Activated CD4-positive, alpha-beta T cell treated with anti-CD3 and anti-CD28 coated beads, Interleukin-2, amount 50 U/mL, for 48 hours (primary cell): ENCODE measurements around the gene SOX18.
A peak's percentile ranks its signal among the peaks of the same experiment; 100 is the strongest.

Source experiments
- DNase-seq, 2 experiments: peaks; one replicate each; pipeline ENCODE4 v3.0.0-alpha.2; 2020

The SOX18 gene

DNA sequence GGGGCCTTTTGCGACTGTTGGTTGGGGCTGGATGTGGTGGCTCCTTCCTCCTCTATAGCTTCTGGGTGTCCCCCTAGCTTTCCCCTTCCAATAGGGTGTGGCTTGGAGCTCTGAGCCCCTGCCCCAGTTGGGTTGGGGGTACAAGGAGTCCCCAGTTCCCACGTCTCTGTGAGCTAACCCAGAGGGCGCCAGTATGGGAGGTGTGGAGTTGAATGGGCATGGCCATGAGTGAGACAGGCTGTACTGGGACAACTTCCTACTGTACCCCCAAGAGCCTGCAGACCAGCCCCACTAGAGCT lies 12.3 kb downstream of the SOX18 start:
- DNase-seq: no peak

DNA sequence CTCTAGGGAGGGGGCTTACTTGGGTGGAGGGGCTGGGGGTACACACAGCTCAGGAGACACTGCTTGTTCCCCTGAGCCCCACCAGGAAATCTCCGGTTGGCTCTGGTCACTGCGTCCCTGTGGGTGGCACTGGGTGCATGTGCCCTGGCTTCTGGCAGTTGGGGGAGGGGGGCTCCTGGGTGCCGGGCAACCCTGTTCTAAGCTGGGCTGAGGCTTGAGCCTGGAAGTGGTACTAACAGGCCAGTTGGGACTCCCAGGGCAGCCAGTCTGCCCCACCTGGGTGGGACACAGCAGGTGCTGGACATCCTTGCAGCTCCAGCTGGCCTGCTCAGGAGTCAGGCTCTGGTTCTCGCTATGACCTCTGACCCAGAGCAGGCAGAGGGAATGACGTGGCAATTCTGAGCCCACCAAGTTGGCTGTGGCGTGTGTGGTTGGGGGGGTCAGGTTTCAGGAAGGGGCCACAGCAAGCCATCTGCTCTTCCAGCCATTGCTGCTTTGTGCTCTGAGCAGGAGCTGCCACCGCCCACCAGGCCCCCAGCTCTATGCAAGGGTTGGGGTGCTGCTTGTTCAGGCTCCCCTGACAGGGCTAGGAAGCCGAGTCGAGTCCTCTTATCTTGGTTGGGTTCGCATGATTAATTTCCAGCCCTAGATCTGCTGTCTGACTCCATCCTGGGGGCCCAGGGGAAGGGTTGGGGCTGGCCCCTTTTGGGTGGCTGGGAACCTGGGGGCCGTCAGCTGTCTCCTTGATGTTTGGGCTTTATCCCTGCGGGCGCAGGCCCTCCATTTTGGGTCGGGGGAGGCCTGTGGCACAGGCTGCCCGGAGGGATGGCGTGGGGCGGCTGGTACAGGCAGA lies 12.9 kb downstream of the SOX18 start:
- peak in 1 of 2 experiments; percentile 52 for DNase-seq

DNA sequence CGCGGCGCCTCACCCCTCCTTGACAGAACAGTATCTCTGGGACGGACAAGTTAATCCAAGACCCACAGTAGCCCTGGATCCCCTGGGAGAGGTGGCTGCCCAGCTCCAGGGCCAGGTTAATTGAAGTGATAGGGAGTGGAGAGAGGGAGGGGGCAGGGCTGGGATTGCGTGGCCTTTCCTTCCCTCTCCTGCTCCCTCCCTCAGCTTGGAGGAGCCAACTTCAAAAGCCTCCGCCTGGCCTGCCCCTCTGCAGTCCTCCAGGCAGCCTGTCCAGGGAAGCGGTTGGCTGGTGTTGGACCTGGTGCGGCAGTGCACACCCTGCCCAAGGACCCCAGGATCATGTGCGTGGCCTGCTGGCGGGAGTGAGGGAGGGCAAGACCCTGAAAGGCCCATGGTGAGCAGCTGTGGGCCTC lies 13.5 kb downstream of the SOX18 start, which contains the start of gene C20orf204:
Gene C20orf204 (plus strand): TSS at position 250 of the 413 bp plus-strand sequence. CDS start 142 bp downstream, at position 392.
- no peak for DNase-seq

DNA sequence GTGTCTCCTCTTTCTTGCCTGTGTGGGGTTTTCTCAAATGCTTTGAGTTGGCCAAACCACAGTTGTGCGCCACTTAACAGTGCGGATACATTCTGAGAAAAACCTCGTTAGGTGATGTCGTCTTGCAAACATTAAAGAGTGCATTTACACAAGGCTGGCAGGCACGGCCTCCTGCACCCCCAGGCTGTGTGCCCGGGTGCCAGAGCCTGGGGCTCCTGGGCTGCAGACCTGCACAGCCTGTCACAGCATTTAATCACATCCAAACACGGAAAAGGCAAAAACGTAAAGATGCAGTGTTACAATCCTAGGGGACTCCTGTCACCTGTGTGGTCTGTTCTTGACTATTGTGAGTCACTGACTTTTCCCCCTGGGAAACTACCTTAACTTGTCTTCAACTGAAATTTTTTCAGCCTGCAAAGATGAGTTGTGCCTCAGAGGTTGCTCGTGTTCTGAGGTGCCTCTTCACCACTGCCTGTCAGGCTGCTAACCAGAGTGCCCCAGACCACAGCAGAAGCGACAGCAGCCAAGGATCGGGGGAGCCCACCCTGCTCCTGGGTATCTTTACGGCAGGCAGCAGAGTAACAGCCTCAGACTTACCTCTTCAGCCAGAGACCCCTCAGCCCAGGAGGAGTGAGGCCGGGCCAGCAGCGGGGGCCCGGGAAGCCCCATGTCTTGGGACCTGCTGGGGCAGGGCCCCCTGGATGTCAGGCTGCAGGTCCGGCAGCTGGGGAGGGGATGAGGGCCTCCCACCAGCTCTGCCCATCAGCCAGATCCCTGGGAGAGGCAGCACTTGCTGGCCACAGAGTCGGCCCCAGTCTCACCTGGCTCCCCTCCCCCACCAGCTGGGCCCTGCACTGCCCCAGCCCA lies 14.1 kb downstream of the SOX18 start:
- peak in 1 of 2 experiments; percentile 61 for DNase-seq

DNA sequence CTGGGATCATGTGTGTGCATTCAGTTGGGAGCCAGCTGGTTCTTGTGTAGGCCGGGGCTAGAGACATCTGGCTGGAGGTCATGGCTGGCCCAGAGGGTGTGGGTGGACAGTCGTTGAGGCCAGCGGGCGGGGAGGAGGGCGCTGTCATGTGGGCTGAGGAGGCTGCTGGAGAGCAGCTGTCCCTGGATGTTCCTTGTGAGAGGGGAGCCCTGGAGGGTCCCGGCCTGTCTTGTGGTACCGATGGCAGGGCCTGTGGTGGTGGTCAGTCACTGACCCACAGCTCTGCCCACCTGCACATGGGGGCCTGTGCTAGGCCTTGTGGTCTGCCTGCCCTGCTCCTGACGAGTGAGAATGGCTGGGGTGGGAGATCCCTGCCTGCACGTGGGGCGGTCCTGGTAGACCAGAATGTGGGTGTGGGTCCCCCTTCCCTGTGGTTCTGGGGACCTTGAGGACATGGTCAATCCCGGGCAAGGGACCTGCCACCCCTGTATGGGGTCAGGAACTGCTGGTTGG lies 15.4 kb downstream of the SOX18 start:
- no peak for DNase-seq

DNA sequence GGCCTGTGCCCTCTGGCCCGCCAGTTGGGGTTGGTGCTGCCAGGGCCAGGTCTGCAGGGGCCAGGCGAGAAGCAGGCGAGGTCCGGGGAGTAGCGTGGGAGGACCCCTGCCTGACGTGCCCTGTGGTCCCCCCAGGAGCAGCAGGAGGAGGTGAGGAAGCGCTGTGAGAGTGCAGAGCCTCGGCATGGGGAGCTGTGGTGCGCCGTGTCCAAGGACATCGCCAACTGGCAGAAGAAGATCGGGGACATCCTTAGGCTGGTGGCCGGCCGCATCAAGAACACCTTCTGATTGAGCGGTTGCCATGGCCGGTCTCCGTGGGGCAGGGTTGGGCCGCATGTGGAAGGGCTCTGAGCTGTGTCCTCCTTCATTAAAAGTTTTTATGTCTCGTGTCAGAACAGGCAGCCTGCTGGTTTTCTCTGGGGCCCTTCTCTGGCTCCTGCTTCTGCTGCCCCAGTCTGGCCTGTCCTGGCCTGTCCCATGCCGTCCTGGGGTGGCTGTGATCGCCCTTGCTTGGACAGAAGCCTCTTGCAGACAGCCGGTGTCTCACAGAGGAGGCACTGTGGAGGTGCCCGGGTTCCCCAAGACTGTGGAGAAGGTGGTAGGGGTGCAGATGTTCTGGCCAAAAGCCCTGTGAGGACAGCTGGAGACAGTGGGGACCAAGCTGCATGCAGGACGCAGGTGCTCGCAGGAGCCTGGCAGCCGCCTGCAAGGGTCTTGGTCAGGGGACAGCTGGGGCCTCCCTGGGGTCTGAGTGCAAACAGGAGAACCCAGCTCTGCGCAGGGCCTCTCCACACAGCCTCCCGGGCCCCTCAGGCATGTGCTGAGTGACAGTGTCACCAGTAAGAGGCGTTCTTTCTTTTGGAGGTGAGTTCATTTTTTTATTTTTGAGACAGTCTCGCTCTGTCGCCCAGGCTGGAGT lies 16.5 kb downstream of the SOX18 start:
- no peak for DNase-seq

DNA sequence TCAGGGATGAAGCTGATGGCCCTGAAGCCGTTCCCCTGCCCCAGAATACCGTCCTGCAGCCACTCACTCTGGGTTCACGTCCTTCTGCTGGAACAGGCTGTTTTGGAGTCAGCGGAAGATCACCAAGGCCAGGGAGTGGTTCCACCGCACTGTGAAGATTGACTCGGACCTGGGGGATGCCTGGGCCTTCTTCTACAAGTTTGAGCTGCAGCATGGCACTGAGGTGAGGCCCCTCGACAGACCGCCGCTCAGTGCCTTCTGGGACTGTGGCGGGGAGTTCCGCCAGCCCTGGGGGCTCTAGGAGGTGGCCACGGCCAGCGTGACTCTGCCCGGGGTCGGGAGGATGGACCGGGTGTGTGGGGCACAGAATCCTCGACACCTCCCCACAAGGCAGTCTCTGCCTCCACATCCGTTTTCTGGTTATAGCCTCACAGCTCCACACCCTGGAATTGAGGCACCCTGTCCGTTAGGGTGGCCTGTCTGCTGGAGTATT lies 17.6 kb downstream of the SOX18 start:
- no peak for DNase-seq

DNA sequence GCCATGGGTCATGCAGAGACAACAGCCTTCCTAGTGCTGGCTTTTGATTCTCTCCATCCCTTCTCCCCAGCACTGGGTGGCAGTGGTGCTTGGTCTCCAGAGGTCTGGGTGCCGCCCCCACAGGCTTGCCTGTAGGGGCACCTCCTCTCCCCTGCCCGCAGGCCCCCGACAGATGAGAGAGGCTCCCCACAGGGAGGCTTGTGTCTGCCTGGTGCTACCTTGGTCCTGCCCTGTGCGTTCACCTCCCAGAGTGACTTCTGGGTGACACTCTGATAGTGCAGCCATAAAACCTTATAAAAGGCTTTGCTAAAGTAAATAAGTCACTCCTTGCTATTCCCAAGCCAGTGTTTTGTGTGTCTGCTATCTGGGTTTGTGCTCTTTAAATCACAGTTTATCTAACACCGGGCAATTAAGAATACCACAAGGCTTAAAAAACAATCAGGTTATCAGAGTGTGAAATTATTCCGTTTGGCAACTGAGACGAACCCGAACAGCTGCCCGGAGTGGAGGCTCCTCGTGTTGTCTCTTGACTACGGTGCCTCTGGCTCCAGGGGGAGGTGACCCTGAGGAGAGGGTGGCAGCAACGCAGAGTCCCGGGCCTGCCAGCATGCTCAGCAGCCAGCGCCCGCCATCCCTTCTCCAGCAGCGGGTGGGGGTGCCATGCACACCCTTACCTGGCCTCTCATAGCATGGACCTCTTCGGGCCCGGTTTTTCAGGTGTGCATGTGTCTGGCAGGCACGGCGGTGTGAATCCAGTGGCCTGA lies 18.9 kb downstream of the SOX18 start:
- DNase-seq: no peak

DNA sequence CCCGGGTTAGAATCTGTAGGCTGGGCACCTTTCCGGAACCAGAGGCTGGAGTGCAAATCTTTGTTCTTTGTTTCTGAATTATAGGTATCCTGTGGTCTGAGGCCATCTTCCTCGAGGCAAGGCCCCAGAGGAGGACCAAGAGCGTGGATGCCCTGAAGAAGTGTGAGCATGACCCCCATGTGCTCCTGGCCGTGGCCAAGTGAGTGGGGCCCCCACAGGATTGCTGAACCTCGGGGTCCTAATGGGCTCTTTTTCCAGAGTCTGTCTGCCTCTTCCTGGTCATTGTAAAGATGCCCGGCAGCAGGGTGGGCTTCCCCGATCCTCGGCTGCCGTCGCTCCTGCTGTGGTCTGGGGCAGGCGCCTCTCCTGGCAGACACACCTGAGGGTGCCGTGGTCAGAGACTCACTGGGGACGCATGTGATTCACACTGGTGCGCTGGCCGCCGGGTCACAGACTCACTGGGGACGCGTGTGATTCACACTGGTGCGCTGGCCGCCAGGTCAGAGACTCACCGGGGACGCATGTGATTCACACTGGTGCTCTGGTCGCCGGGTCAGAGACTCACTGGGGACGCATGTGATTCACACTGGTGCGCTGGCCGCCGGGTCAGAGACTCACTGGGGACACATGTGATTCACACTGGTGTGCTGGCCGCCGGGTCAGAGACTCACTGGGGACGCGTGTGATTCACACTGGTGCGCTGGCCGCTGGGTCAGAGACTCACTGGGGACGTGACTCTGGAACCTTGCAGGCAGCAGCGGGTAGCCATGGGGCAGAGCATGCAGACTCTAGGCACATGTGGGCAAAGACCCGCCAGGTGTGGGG lies 19.9 kb downstream of the SOX18 start:
- DNase-seq: no peak

DNA sequence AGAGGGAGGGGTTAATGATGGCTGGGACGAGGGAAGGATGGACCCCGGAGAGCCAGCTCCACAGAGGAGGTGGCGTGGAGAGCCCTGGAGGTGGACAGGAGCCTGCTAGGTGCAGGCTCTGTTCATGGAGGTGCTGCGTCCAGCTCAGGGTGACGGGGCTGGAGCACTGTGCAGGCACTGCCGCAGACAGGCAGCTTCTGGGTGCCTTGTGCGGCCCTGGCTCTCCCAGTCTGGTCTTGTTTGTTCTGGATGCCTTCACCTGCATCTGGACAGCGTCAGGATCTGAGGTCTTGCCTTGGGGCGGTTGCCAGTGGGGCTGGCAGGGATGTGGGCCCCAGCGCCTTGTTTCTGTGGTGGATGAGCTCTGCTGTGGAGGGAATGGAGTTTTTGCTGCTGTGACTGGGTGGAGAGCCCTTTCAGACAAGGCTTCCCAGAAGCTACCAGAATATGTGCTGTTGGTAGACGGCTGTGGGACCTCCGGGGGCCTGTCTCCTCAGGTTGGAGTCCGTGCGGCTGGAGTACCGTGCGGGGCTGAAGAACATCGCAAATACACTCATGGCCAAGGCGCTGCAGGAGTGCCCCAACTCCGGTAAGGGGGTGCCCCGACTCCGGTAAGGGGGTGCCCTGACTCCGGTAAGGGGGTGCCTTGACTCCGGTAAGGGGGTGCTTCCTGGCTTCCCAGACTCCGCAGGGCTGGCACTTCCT lies 21.3 kb downstream of the SOX18 start:
- DNase-seq: no peak

DNA sequence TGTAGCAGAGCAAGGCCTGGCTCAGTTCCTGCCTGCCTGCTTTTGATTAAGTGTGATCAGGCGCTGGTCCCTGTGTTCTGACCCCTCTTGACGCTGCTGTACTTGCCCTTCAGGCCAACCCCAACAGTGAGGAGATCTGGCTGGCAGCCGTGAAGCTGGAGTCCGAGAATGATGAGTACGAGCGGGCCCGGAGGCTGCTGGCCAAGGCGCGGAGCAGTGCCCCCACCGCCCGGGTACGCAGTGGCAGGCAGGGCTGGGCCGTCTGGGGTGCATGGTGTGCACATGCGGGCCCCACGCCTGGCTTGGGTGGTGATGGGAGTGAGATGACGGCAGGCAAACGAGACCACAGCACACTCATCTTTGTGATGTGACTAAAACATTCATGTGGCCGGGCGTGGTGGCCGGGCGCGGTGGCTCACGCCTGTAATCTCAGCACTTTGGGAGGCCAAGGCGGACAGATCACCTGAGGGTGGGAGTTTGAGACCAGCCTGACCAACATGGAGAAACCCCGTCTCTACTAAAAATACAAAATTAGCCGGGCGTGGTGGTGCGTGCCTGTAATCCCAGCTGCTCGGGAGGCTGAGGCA lies 23.5 kb downstream of the SOX18 start:
- DNase-seq: no peak

DNA sequence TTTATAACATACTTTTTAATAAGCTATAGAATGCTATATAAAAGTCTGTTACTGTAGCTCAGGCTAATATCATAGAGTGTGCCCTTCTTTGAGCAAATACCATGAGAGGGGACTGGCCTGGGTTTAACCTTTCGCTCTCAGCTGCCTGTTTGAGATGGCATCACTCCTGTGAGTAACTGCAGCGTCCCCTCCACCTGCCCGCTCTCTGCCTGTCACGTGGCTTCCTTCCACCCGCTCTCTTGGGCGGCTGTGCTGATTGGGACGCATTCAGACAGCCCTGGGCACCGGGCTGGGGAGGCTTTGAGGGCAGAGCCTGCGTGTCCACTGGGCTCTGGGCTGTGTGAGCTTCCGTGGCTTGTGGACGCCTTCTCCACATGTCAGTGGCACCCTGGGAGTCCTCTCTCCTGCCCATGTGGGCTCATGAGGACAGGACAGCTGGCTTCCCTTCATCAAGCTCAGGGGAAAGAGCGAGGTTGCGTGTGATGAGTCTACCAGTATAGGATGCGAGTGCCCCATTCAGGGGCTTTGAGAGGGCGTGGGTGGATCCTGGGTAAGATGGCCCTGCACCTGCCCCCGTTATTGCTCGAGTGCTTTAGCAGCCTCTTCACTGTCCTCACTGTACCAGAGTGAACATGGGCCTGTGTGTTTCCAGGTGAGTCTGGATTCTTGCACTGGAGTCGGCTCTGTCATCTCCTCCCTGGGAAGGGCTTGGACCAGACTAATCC lies 24.2 kb downstream of the SOX18 start:
- no peak for DNase-seq

DNA sequence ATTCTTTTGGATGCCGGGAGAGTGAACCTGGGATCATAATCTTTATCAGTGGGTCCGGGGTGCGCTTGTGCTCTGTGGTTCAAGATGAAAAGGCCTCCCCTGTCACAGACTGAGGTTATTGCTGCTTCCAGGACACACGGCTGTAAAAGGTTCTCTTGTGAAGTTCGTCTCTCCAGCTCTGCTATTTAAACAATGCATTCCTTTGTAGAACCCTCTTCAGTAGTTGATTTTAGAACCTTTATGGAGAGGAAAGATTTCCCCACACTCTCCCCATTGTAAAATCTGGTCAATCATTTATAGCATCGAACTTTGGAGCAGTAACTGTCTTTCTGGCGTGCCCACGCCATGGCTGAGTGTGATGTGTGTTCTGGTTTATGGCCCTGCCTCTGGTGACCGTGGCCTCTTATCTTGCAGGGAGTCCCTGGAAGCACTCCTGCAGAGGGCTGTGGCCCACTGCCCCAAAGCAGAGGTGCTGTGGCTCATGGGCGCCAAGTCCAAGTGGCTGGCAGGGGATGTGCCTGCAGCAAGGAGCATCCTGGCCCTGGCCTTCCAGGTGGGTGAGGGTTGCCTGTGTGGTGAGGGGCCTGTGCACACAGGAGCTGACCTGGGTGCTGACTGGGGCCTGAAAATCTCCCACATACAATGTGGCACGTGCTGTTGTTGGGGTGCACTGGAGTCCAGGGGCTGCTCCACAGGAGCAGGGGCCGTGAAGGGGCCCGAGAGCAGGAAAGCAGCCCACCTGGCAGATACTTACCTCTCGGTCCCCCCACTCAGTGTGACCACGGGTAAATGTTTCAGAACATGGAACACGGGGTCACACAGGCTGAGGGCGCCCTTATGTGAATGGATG lies 25.1 kb downstream of the SOX18 start:
- DNase-seq: no peak

DNA sequence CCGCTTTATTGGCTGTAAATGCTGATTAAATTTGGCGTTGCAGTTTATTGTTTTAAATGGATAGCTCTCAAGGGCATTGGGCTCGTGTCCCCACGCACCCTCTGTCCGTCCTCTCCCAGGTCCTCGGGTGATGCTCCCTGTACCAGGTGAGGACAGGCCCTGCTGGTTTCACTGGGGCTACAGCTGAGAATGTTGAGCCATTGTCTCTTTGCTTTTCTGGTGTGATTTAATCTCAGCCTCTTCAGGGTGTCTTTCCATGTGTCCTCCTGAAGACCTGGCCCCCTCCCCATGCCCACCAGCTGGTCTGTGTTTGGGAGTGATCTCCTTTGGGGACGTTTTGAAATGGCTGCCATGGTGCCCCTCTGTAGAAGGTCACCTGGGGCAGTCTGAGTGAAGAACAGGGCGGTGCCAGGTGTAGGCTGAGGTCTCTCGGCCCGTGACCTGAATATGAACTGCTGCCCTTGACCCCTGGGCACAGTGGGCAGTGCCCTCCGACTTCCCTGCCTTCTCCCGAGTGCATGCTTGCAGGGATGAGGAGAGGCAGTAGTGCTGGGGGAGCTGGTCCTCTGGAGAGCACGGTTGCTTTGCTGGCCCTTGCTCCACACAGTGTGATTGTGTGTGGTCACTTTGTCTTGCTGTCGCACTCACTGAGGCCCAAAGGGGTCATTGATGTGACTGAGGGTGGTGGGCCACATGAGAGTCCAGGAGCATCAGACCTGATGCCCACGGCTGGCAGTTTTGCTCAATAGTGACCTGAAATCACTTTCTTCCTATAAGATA lies 25.9 kb downstream of the SOX18 start:
- no peak for DNase-seq

DNA sequence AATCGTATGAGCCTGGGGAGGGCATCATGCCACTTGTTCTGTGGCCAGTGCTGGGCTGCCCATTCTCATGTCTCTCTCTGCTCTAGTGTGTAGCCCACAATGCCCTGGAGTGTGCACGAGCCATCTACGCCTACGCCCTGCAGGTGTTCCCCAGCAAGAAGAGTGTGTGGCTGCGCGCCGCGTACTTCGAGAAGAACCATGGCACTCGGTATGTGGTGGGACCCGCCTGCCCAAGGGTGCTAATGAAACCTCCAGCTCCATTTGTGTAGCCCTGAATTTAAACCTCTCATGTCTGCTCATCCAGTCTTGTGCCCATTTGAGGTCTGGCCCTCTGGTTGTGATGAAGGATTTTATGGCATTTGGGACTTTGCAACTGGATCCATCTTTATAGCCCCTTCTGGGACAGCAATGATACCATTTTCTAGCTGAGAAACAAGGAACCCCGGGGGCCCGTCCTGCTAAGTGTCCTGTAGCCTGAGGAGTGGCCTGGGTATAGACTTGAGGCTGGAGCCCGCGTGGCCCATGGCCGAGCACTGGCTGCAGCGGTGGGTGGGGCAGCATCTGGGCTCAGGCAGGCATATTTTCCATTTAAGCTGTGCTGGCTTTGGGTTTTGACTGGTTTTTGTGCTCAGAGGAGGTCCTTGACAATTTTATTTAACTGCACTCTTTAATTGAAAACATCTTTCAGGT lies 26.6 kb downstream of the SOX18 start:
- DNase-seq: no peak
